Liver (tissue), 9 donors: ENCODE results near the gene XAF1. TPM values are rescaled to one million over a fixed set of nuclear protein-coding genes. Genes with fewer than 3 reads are reported as not detected.
"Not testable (repeated sequence)": the region's sequence is repeated elsewhere in the genome, so short reads cannot be mapped to it uniquely, and the experiment has no call there.

Source experiments
- DNase-seq: peaks from one replicate; pipeline ENCODE4 v3.0.0-alpha.2; 2017; ENCODE audit warnings: low spot score
- H3K27ac ChIP-seq, 2 donors: one replicate each; pipeline ENCODE4 v1.7.0; 2013; ENCODE audit warnings: inconsistent platforms in 2 of 2, low read length in 2 of 2, control low read depth in 1 of 2, low read depth in 1 of 2, mild to moderate bottlenecking in 1 of 2
- H3K27me3 ChIP-seq, 4 donors: one replicate each; pipeline versions ENCODE4 v1.6.1 to v1.7.0; 2013; ENCODE audit warnings: low read length in 3 of 4, inconsistent platforms in 1 of 4, mild to moderate bottlenecking in 1 of 4, moderate library complexity in 1 of 4; ENCODE audit not compliant: control insufficient read depth in 4 of 4, insufficient read depth in 4 of 4
- H3K36me3 ChIP-seq, 4 donors: one replicate each; pipeline versions ENCODE4 v1.6.1 to v1.7.0; 2013; ENCODE audit warnings: low read length in 3 of 4, mild to moderate bottlenecking in 3 of 4, low read depth in 1 of 4, moderate library complexity in 1 of 4; ENCODE audit not compliant: control insufficient read depth in 4 of 4, insufficient read depth in 3 of 4
- H3K4me1 ChIP-seq, 4 donors: one replicate each; pipeline versions ENCODE4 v1.6.1 to v1.7.0; 2013; ENCODE audit warnings: low read length in 3 of 4, mild to moderate bottlenecking in 3 of 4, moderate library complexity in 1 of 4; ENCODE audit not compliant: control insufficient read depth in 4 of 4, insufficient read depth in 4 of 4
- H3K4me3 ChIP-seq, 3 donors: one replicate each; pipeline versions ENCODE4 v1.6.1 to v1.7.0; 2013; ENCODE audit warnings: low read length in 3 of 3, control low read depth in 1 of 3, low read depth in 1 of 3, mild to moderate bottlenecking in 1 of 3
- H3K9ac ChIP-seq, 2 donors: one replicate each; pipeline ENCODE4 v1.7.0; 2013; ENCODE audit warnings: low read length in 2 of 2, mild to moderate bottlenecking in 2 of 2, moderate library complexity in 2 of 2, control low read depth in 1 of 2, low read depth in 1 of 2
- H3K9me3 ChIP-seq, 4 donors: one replicate each; pipeline versions ENCODE4 v1.6.1 to v1.7.0; 2013; ENCODE audit warnings: low read length in 3 of 4; ENCODE audit not compliant: control insufficient read depth in 4 of 4
- ATF3 ChIP-seq: IDR thresholded peaks from 2 replicates; pipeline ENCODE4 v1.6.1; 2016; ENCODE audit warnings: antibody characterized with exemption
- CTCF ChIP-seq: fragments of 150-350 bp; IDR thresholded peaks from 2 replicates; pipeline ENCODE4 v1.5.1; 2017; ENCODE audit warnings: improper control_type of control experiment, low read depth, low read length; ENCODE audit not compliant: missing input control
- GABPA ChIP-seq, 2 donors: IDR thresholded peaks in 1 of 2; conservative IDR thresholded peaks in 1 of 2; 2 replicates each; pipeline ENCODE4 v1.6.1; 2016; ENCODE audit warnings: antibody characterized with exemption in 2 of 2, mild to moderate bottlenecking in 1 of 2, moderate library complexity in 1 of 2
- HNF4A ChIP-seq, 2 donors: conservative IDR thresholded peaks; 2 replicates each; pipeline ENCODE4 v1.6.1; 2016; ENCODE audit warnings: antibody characterized with exemption in 2 of 2, mild to moderate bottlenecking in 2 of 2
- MAX ChIP-seq: IDR thresholded peaks from 2 replicates; pipeline ENCODE4 v1.6.1; 2016; ENCODE audit warnings: antibody characterized with exemption
- RAD21 ChIP-seq, 2 donors: IDR thresholded peaks; 2 replicates each; pipeline ENCODE4 v1.6.1; 2016; ENCODE audit warnings: antibody characterized with exemption in 2 of 2, mild to moderate bottlenecking in 2 of 2
- SP1 ChIP-seq: IDR thresholded peaks from 2 replicates; pipeline ENCODE4 v1.6.1; 2018; ENCODE audit warnings: antibody characterized with exemption, mild to moderate bottlenecking
- YY1 ChIP-seq: IDR thresholded peaks from 2 replicates; pipeline ENCODE4 v1.6.1; 2016; ENCODE audit warnings: antibody characterized with exemption, mild to moderate bottlenecking
- ZBTB33 ChIP-seq: IDR thresholded peaks from 2 replicates; pipeline ENCODE4 v1.6.1; 2016; ENCODE audit warnings: antibody characterized with exemption
- WGBS: extraction: QIAGEN DNeasy Blood & Tissue Kit; methylation state at CpG from one replicate; pipeline ENCODE4 v1.1.7; 2013; 5-methylcytosine and 5-hydroxymethylcytosine counted together
- polyA plus RNA-seq, 2 donors: library from polyadenylated mRNA; stranded (reverse) in 1 of 2; unstranded in 1 of 2; fragments of 200-250 nt in 1 of 2; fragments of >200 nt in 1 of 2; fragmentation: Nextera tagmentation in 1 of 2; extraction: Ambion mirVana in 1 of 2; gene quantifications; one replicate each; pipeline versions ENCODE4 v1.2.1 to v1.2.3, GENCODE V29; 2013 to 2015
- total RNA-seq, 2 donors: library from RNA; depleted of rRNA; stranded (reverse); fragments of >200 nt; gene quantifications; one replicate each; pipeline ENCODE4 v1.2.3, GENCODE V29; 2014
- donor health status: healthy.
- donor health status: healthy.
- donor health status: healthy.
- donor health status: healthy.
- donor health status: healthy.

XAF1 gene
- total and polyA plus RNA-seq, 4 donors, result 6.7 to 33.9 (median 19.2) TPM

- no peak for DNase-seq
- no peak for TF ChIP-seq RAD21 (IDR thresholded peaks at IDR 0.05)
- TF ChIP-seq ATF3, result no peak
- no peak for TF ChIP-seq MAX
- Histone ChIP-seq H3K9ac (no peak overlapping the region), H3K4me3 (no peak overlapping the region), H3K4me1 (no peaks in the 10 kb centered on the region), H3K27me3 (no peaks in the 10 kb centered on the region), H3K27ac (no peak overlapping the region), H3K36me3 (peaks cover 28 to 96% (median 92%) of the 10 kb centered on the region in 4 donors), H3K9me3 (peaks cover 0 to 15% (median 5%) of the 10 kb centered on the region in 4 donors)
- WGBS, result 99% methylated on average over 2 of the region's 2 CpGs
These were observed 12.6 kb downstream of the XAF1 start for GRCh38 chr17:6768447-6768846.

- WGBS, result 100% methylated on average over 1 of the region's 1 CpG
- no peaks in the 10 kb centered on the region for H3K27me3 ChIP-seq
- TF ChIP-seq SP1, result no peak
- TF ChIP-seq YY1, result no peak
- no peak for TF ChIP-seq HNF4A (conservative IDR thresholded peaks at IDR 0.05)
- TF ChIP-seq ZBTB33, result no peak
- no peak for TF ChIP-seq GABPA (IDR thresholded peaks at IDR 0.05 in 1 of 2, conservative IDR thresholded peaks at IDR 0.05 in 1 of 2)
- no peak for TF ChIP-seq CTCF
- H3K9ac ChIP-seq, result no peak overlapping the region
- peaks cover 27 to 68% (median 67%) of the 10 kb centered on the region in 4 donors for H3K36me3 ChIP-seq
- DNase-seq, result no peak
- H3K4me3 ChIP-seq, result no peak overlapping the region
- H3K4me1 ChIP-seq, result peaks cover 3 to 6% (median 5%) of the 10 kb centered on the region in 4 donors
- no peak overlapping the region for H3K27ac ChIP-seq
- H3K9me3 ChIP-seq, result peaks cover 2 to 20% (median 7%) of the 10 kb centered on the region in 4 donors
These were observed 16.2 kb downstream of the XAF1 start for GRCh38 chr17:6772016-6772415.

- not testable (repeated sequence) for H3K9me3 ChIP-seq, H3K4me3 ChIP-seq, H3K27me3 ChIP-seq, H3K27ac ChIP-seq, H3K9ac ChIP-seq, DNase-seq
- 97% methylated on average over 8 of the region's 8 CpGs for WGBS
- Histone ChIP-seq H3K4me1 (peaks cover 3 to 17% (median 10%) of the 10 kb centered on the region in 4 donors), H3K36me3 (peaks cover 17 to 41% (median 40%) of the 10 kb centered on the region in 4 donors)
These were observed 19.1 kb downstream of the XAF1 start for GRCh38 chr17:6774906-6775305.
